NCI-H146 treated with DMSO at 0.1 percent for 48 hours (cell line): ENCODE data around the gene SH3GLB1.

Experiments used
- DNase-seq: peaks from one replicate; lab custom pipeline; 2025; ENCODE audit not compliant: unreplicated experiment; lab: John Stamatoyannopoulos, UW

Gene SH3GLB1

GRCh38 chr1:86773341-86774288, 69.2 kb downstream of the SH3GLB1 start:
- no peak for DNase-seq

DNA sequence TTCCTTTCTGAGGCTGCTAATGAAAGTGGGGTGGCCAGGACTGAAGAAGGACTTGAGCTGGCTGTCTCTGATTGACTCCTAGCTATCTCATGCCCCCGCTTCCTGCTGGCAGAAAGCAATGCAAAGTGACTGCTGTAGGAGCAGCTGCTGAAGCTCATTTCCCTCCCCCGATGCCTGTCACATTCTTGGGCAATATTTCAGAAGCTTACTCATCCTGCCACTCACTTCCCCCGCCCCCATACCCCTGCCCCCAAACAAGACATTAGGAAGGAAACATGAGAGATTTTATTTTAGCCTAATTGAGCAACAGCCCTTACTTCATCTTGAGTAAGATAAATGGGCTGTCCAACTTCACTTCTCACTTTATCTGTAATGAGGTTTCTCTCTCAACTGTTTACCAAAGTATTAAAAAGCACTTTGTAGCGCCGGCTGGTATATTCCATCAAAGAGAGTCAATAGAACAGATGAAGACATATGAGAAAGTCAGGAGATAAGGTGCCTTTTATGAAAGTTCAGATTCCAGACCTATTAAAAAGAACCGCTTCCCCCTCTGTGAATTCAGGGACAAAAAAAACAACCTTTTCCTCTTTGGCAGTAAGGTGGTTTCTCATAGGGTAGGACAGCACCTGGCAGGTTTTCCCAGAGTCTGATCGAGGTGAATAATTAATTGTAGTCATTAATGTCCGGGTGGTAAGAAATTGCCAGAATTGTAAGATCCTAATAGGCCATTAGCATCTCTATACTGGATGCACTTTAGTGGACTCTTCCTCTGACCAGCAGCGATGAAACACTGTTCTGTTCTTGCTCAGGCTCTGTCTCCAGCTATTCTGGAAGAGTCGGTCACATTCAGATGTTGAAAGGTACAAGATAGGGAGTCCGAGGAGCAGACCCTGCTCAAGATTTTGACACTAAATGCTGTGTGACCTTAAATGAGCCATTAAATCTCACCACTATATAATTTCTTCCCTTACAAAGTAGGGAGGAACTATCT, 70.2 kb downstream of the SH3GLB1 start:
- peak; percentile 75 for DNase-seq

- DNase-seq = no peak
Observed at GRCh38 chr1:86775395-86775794, 71.0 kb downstream of the SH3GLB1 start.

GRCh38 chr1:86776108-86776507, 71.7 kb downstream of the SH3GLB1 start:
- no peak for DNase-seq

- DNase-seq = no peak
Observed at GRCh38 chr1:86778569-86779239, 74.3 kb downstream of the SH3GLB1 start.

GRCh38 chr1:86779308-86780191, 75.2 kb downstream of the SH3GLB1 start:
- no peak for DNase-seq

- no peak for DNase-seq
Observed at GRCh38 chr1:86782482-86782881, 78.1 kb downstream of the SH3GLB1 start.

DNA sequence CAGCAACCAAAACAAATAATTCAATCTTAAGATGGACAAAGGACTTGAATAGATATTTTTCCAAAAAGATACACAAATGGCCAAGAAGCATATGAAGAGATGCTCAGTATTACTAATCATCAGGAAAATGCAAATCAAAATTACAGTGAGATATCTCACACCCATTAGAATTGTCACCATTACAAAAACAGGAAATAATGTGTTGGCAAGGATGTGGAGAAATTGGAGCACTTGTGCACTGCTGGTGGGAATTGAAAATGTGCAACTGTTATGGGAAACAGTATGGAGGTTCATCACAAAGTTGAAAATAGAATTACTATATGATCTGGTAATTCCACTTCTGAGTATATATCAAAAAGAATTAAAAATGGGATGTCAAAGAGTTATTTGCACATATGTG, 83.2 kb downstream of the SH3GLB1 start:
- no peak for DNase-seq

DNA sequence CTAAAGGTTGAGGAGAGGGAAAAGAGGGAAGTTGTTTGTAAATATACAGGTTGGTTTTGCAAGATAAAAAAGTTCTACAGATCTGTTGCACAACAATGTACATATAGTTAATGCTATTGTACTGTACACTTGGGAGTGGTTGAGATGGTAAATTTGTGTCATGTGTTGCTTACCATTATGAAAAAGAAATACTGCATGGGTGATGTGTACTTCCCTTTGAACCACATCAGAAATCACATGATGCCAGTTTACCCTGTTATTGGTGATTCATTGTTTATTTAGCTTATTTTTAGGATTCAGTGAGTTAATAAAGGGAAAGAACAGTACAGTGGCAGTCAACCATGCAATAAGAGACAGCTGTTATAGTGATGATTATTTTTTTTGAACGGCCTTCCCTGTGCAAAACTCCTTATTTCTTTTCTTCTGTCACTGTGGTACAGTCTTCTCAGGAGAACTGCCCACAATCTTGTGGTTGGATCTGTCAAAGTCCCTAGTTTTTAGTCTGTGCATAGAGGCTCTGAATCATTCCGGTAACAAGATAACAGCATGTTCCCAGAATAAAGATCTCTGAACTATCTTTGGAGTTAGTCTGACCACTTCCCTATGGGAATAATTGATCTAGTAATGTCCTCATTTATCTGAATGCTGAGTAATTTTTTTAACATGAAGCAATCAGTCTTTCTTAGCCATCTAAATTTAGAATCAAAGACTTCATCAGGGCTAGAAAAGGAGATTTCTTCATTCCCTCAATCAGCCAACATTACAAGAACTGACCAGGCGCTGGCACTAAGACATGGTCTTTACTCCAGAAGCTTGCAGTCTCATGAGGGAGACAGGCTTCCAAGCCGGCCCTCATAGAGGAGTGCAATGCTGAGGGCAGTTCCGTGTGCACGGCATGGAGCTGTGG, 84.2 kb downstream of the SH3GLB1 start:
- DNase-seq = no peak

DNA sequence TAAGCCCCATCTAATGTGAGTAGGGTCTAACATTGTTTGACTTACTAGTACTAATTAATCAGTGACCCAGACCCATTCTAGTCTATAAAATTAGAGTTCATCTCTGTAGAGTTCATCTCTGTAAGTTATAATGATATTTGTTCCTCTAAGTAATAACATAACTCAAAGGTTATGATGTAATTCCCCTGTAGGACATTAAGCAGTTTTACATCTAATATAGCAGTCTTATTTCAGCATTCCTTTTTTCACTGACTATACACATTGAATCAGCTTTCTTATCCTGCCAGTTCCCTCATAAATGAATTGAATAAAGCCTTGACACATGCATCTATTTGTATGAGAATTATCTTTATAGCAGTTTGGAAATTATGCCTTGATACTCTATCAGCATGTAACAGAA, 90.9 kb downstream of the SH3GLB1 start:
- DNase-seq = no peak
